Measurements from ENCODE around the gene POT1. TPM values are rescaled to one million over a fixed set of nuclear protein-coding genes. Genes with fewer than 3 reads are reported as not detected.

Gene POT1
- total and polyA plus RNA-seq, 2 of the 13 experiments (the other 11 are each of a cell fraction or from before 2014, with no cell fraction given) = 21.7 to 23.4 TPM

DNA sequence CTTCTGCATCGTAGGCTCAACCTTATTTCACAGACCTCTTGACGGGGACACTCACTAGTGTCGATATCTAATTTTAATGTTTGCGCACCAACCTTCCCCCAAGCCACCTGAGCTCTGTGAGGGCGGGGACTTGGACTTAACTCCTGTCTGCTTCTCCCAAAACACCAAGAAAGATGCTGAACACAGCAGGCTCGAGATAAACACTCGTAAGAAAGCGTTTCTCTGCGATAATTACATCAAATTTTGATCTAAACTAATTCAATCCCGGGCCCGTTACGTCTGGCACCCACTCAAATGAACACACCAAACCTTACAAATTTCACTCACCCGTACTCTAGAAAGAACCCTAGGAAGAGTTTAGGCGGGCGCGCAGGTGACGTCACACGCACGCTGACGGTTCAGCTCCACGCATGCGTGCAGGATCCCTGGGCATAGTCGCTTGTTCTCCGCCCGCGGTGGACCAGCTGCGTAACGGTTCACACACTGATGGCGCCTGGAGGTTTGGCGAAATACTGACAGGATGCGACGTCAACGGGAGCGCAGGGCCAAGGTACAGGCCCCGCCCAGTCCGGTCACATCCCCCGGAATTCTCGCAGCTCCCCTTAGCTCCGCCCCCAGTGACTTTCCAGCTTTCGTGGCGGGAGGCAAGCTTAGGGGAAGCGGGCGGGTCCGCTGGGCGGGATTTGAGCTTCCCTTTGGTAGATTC is at the start of gene POT1 (continued):
- TF ChIP-seq JDP2 (CRISPR knock-in tag; IDR thresholded peaks at IDR 0.05; ENCODE audit: borderline replicate concordance) = no peak
- peak; percentile 25; the same call in 1 of the 2 replicates for TF ChIP-seq ZNF276 (CRISPR knock-in tag; IDR thresholded peaks at IDR 0.05; ENCODE audit: low read depth)
- no peak for TF ChIP-seq ZFP62 (CRISPR knock-in tag; IDR thresholded peaks at IDR 0.05)
- peak; percentile 78; the same call in 1 of the 2 replicates for TF ChIP-seq SP5 (CRISPR knock-in tag; IDR thresholded peaks at IDR 0.05; ENCODE audit: borderline replicate concordance, low read depth)
- peak; percentile 68; the same call in 1 of the 2 replicates for TF ChIP-seq HDAC1 (CRISPR knock-in tag; IDR thresholded peaks at IDR 0.05)
- peak; percentile 56; the same call in 1 of the 2 replicates for TF ChIP-seq MYC (CRISPR knock-in tag; IDR thresholded peaks at IDR 0.05; ENCODE audit: borderline replicate concordance)
- no peak for TF ChIP-seq SIN3B (IDR thresholded peaks at IDR 0.05; ENCODE audit: low read length)
- TF ChIP-seq XBP1 (CRISPR knock-in tag; IDR thresholded peaks at IDR 0.05) = no peak
- TF ChIP-seq ZBTB44 (CRISPR knock-in tag; IDR thresholded peaks at IDR 0.05) = no peak
- no peak for TF ChIP-seq TIGD3 (CRISPR knock-in tag; IDR thresholded peaks at IDR 0.05; ENCODE audit: borderline replicate concordance)
- peak; percentile 81; the same call in 1 of the 2 replicates for TF ChIP-seq ZNF557 (CRISPR knock-in tag; IDR thresholded peaks at IDR 0.05)
- no peak for TF ChIP-seq PAF1 (CRISPR knock-in tag; IDR thresholded peaks at IDR 0.05)
- TF ChIP-seq ZNF431 (CRISPR knock-in tag; IDR thresholded peaks at IDR 0.05; ENCODE audit: borderline replicate concordance, low read depth) = no peak
- peak; percentile 64; the same call in 1 of the 2 replicates for TF ChIP-seq ZMYM2 (CRISPR knock-in tag; IDR thresholded peaks at IDR 0.05)
- peak; percentile 71 for TF ChIP-seq FOXA3 (CRISPR knock-in tag; IDR thresholded peaks at IDR 0.05)
- TF ChIP-seq, protein P1, sequence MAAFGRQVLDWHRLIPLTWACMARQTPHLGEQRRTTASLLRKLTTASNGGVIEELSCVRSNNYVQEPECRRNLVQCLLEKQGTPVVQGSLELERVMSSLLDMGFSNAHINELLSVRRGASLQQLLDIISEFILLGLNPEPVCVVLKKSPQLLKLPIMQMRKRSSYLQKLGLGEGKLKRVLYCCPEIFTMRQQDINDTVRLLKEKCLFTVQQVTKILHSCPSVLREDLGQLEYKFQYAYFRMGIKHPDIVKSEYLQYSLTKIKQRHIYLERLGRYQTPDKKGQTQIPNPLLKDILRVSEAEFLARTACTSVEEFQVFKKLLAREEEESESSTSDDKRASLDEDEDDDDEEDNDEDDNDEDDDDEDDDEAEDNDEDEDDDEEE (CRISPR knock-in tag; IDR thresholded peaks at IDR 0.05) = no peak
- TF ChIP-seq ZNF724P (CRISPR knock-in tag; IDR thresholded peaks at IDR 0.05; ENCODE audit: borderline replicate concordance) = no peak
- TF ChIP-seq ZBTB46 (CRISPR knock-in tag; IDR thresholded peaks at IDR 0.05; ENCODE audit: borderline replicate concordance) = no peak
- no peak for TF ChIP-seq ZNF562 (CRISPR knock-in tag; IDR thresholded peaks at IDR 0.05; ENCODE audit: borderline replicate concordance)
- TF ChIP-seq ZNF616 (CRISPR knock-in tag; IDR thresholded peaks at IDR 0.05; ENCODE audit: low read depth) = no peak

All from HepG2 (cell line).